Measurements from ENCODE around the gene PLPPR5. TPM values are rescaled to one million over a fixed set of nuclear protein-coding genes. Genes with fewer than 3 reads are reported as not detected.

Gene PLPPR5
- polyA plus RNA-seq, 2 of the 4 experiments (the other 2 are of a cell fraction) = not detected

- H3K4me2 ChIP-seq = no peak overlapping the region
- ATAC-seq (no peak), DNase-seq (ENCODE audit: low read depth in 1 of 2, low spot score in 1 of 2) (no peak), FAIRE-seq (no peak)
- POLR2A ChIA-PET = no interaction called here
- WGBS (ENCODE audit: missing lambda C conversion rate) = 94% methylated on average over 1 of the region's 1 CpG
- CTCF ChIA-PET = no interaction called here
- no peak overlapping the region for H3K27ac ChIP-seq
- no peaks in the 10 kb centered on the region for H3K9me3 ChIP-seq
- H3K4me1 ChIP-seq = no peaks in the 10 kb centered on the region
- no peak overlapping the region for H3K4me3 ChIP-seq
- TF ChIP-seq PBX3 (IDR thresholded peaks at IDR 0.05) = no peak
- no peak for TF ChIP-seq GATA3 (IDR thresholded peaks at IDR 0.05; ENCODE audit: borderline replicate concordance)
- TF ChIP-seq HOXA7 (CRISPR knock-in tag; IDR thresholded peaks at IDR 0.05) = no peak
- TF ChIP-seq ZC3H11A (IDR thresholded peaks at IDR 0.05) = no peak
- no peak for TF ChIP-seq FOXS1 (CRISPR knock-in tag; IDR thresholded peaks at IDR 0.05)
- no peak for TF ChIP-seq RAD21 (conservative IDR thresholded peaks at IDR 0.05 in 1 of 2, IDR thresholded peaks at IDR 0.05 in 1 of 2)
- no peak for TF ChIP-seq FOSL2 (IDR thresholded peaks at IDR 0.05)
- TF ChIP-seq FOSL2 (CRISPR knock-in tag; IDR thresholded peaks at IDR 0.05) = no peak
- TF ChIP-seq CEBPB (IDR thresholded peaks at IDR 0.05) = no peak
- TF ChIP-seq SREBF2 (IDR thresholded peaks at IDR 0.05) = no peak
- TF ChIP-seq, protein P1, sequence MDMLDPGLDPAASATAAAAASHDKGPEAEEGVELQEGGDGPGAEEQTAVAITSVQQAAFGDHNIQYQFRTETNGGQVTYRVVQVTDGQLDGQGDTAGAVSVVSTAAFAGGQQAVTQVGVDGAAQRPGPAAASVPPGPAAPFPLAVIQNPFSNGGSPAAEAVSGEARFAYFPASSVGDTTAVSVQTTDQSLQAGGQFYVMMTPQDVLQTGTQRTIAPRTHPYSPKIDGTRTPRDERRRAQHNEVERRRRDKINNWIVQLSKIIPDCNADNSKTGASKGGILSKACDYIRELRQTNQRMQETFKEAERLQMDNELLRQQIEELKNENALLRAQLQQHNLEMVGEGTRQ (IDR thresholded peaks at IDR 0.05) = no peak
- TF ChIP-seq HEYL (CRISPR knock-in tag; IDR thresholded peaks at IDR 0.05) = no peak
- no peak for TF ChIP-seq E2F6 (IDR thresholded peaks at IDR 0.05; ENCODE audit: borderline replicate concordance, low read depth)
- no peak for TF ChIP-seq MAZ (IDR thresholded peaks at IDR 0.05; ENCODE audit: borderline replicate concordance, low read depth, low read length)
- TF ChIP-seq RCOR1 (IDR thresholded peaks at IDR 0.05; ENCODE audit: low read depth, low read length) = no peak
Observed at GRCh38 chr1:98903726-98904125, 100.9 kb downstream of the PLPPR5 start.

DNA sequence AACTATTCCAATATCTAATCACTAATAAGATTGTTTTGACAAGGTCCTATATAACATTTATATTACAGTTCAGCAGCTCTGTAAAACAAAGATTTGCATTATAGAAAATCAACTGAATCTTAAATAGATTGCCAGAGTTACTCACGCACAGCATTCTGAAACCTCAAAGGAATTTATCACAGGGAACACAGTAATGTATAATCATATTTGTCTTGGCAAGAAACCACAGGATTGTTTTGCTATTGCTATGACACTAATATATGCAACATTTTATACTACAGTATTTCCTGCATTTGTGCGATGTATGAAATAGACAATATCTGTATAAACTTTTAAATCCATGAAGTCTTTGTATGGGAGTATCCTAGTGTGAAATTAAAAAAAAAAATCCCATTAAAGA, 101.4 kb downstream of the PLPPR5 start:
- Histone ChIP-seq H3K9me3 (no peaks in the 10 kb centered on the region), H3K4me2 (no peak overlapping the region), H3K27ac (no peak overlapping the region), H3K4me3 (no peak overlapping the region), H3K4me1 (no peaks in the 10 kb centered on the region)
- DNase-seq (ENCODE audit: low read depth in 1 of 2, low spot score in 1 of 2) (peak in 1 of 2 experiments; percentile 9), FAIRE-seq (no peak), ATAC-seq (no peak)
- POLR2A ChIA-PET = no interaction called here
- CTCF ChIA-PET = no interaction called here
- TF ChIP-seq SREBF2 (IDR thresholded peaks at IDR 0.05) (no peak), RAD21 (conservative IDR thresholded peaks at IDR 0.05 in 1 of 2, IDR thresholded peaks at IDR 0.05 in 1 of 2) (no peak), MYC (IDR thresholded peaks at IDR 0.05; ENCODE audit: borderline replicate concordance, low read length) (no peak), EHF (CRISPR knock-in tag; IDR thresholded peaks at IDR 0.05) (no peak), HDAC2 (IDR thresholded peaks at IDR 0.05) (no peak), E2F6 (IDR thresholded peaks at IDR 0.05; ENCODE audit: borderline replicate concordance, low read depth) (no peak), CBX8 (IDR thresholded peaks at IDR 0.05) (no peak), ATOH8 (CRISPR knock-in tag; IDR thresholded peaks at IDR 0.05; ENCODE audit: low read depth) (no peak), ESRRA (IDR thresholded peaks at IDR 0.05; ENCODE audit: borderline replicate concordance, low read length) (no peak)
- TF ChIP-seq, protein P2, sequence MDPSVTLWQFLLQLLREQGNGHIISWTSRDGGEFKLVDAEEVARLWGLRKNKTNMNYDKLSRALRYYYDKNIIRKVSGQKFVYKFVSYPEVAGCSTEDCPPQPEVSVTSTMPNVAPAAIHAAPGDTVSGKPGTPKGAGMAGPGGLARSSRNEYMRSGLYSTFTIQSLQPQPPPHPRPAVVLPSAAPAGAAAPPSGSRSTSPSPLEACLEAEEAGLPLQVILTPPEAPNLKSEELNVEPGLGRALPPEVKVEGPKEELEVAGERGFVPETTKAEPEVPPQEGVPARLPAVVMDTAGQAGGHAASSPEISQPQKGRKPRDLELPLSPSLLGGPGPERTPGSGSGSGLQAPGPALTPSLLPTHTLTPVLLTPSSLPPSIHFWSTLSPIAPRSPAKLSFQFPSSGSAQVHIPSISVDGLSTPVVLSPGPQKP (IDR thresholded peaks at IDR 0.05; ENCODE audit: low read depth, low read length) = no peak
- WGBS (ENCODE audit: missing lambda C conversion rate) = 43% methylated on average over 2 of the region's 2 CpGs

Measured in A549 (cell line).